Stimulated activated CD8-positive, alpha-beta memory T cell treated with anti-CD3 and anti-CD28 coated beads, Interleukin-12 subunit alpha, Interleukin-12 subunit beta, amount 100 ng/mL, for 24 hours (primary cell): ENCODE measurements around the gene MUC2.

Experiments used
- DNase-seq: peaks from one replicate; pipeline ENCODE4 v3.0.0-alpha.2; 2020; ENCODE audit errors: extremely low read depth

Gene MUC2

GRCh38 chr11:1072116-1072820 lies 2.4 kb upstream of the MUC2 start:
- DNase-seq: no peak

GRCh38 chr11:1072821-1073231 lies 1.8 kb upstream of the MUC2 start:
- DNase-seq: no peak

GRCh38 chr11:1073261-1073724 lies 1.4 kb upstream of the MUC2 start:
- no peak for DNase-seq

GRCh38 chr11:1073851-1074243 lies 827 bp upstream of the MUC2 start:
- DNase-seq: no peak

GRCh38 chr11:1075341-1075911 lies 752 bp downstream of the MUC2 start:
- DNase-seq: no peak

DNA sequence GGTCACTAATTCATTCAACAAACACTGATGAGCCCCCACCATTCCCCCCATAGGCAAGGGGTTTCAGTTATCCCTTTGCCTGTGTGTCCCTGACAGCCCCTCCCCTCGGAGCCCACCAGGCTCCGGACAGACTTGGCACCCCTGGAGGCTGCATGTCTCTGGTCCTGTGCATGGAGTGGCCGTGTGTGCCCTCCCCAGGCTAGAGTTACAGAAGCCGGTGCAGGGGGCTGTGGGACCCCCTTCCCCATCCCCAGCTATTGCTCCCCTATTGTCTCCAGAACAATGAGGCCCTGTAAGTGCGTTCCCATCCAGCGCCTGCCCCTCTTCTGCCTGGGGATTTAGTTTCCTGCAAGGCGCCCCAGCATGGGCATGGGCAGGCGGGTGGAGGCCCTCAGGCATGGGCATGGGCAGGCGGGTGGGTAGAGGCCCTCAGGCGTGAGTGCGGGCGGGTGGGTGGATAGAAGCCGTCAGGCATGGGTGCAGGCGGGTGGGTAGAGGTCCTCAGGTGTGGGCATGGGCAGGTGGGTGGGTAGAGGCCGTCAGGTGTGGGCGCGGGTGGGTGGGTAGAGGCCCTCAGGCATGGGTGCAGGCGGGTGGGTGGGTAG lies 1.5 kb downstream of the MUC2 start:
- no peak for DNase-seq

- DNase-seq: no peak
These were observed 2.4 kb downstream of the MUC2 start for GRCh38 chr11:1077033-1077416.

DNA sequence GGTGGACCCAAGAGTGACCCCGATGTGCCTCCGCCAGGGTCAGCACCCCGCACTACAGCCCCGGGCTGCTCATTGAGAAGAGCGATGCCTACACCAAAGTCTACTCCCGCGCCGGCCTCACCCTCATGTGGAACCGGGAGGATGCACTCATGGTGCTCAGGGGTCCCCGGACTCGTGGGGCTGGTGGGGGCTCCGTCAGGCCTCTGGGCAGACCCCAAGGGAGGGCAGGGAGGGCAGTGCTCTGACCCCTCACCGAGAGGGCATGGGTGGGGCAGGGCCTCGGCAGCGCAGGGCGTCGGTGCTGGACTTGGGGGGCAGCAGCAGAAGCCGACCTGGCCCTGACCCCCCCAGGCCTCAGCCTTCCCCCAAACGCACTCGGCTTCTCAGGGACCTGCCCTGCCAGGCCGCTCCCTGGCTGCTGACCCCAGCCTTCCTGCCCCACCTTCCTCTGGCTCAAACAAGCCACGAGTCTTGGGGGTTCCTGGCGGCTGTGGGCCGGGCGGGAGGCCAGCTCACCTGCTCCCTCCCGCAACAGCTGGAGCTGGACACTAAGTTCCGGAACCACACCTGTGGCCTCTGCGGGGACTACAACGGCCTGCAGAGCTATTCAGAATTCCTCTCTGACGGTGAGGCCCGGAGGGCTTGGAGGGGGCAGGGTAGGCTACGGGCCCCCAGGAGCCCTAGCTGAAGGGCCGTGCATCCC lies 2.9 kb downstream of the MUC2 start:
- DNase-seq: no peak

DNA sequence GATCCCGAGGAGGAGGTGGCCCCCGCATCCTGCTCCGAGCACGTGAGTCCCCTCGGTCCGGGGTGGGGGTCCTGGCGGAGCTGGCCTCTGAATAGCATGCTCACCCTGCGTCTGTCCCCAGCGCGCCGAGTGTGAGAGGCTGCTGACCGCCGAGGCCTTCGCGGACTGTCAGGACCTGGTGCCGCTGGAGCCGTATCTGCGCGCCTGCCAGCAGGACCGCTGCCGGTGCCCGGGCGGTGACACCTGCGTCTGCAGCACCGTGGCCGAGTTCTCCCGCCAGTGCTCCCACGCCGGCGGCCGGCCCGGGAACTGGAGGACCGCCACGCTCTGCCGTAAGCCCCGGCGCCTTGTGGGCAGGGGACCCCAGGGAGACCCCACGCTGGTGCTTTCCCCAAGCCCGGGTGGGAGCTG lies 3.5 kb downstream of the MUC2 start:
- no peak for DNase-seq

GRCh38 chr11:1081601-1082311 lies 7.1 kb downstream of the MUC2 start:
- DNase-seq: no peak

- no peak for DNase-seq
These were observed 7.7 kb downstream of the MUC2 start for GRCh38 chr11:1082346-1082727.

DNA sequence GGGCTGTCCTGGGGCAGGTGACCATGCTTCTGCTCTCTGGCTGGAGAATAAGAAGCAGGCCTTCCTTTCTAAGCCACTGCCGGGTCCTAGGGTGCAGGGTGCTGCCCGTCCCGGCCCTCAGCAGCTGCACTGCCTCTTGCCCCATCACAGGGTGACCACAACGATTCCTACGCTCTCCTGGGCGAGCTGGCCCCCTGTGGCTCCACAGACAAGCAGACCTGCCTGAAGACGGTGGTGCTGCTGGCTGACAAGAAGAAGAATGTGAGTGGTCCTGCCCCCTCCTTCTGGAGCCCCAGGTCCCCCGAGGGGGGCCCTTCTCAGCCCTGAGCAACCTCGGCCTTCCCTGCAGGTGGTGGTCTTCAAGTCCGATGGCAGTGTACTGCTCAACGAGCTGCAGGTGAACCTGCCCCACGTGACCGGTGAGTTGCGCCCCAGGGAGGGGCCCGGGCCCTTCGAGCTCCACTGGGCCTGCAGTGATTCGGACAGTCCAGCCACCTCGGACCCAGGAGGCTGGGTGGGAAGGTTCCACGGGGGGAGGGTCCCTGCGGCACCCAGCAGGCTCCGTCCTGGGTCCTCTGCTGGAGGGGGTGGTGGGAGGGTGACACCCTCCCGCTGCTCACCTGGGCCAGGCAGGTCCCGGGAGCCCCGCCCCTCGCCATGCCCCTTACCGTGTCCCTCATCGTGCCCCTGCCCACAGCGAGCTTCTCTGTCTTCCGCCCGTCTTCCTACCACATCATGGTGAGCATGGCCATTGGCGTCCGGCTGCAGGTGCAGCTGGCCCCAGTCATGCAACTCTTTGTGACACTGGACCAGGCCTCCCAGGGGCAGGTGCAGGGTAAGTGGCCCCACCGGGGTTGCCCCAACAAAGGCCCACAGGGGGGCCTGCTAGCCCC lies 8.3 kb downstream of the MUC2 start:
- no peak for DNase-seq

- DNase-seq: no peak
These were observed 9.2 kb downstream of the MUC2 start for GRCh38 chr11:1083621-1084551.

GRCh38 chr11:1084561-1085439 lies 10.1 kb downstream of the MUC2 start:
- DNase-seq: no peak

- no peak for DNase-seq
These were observed 10.9 kb downstream of the MUC2 start for GRCh38 chr11:1085440-1086170.

DNA sequence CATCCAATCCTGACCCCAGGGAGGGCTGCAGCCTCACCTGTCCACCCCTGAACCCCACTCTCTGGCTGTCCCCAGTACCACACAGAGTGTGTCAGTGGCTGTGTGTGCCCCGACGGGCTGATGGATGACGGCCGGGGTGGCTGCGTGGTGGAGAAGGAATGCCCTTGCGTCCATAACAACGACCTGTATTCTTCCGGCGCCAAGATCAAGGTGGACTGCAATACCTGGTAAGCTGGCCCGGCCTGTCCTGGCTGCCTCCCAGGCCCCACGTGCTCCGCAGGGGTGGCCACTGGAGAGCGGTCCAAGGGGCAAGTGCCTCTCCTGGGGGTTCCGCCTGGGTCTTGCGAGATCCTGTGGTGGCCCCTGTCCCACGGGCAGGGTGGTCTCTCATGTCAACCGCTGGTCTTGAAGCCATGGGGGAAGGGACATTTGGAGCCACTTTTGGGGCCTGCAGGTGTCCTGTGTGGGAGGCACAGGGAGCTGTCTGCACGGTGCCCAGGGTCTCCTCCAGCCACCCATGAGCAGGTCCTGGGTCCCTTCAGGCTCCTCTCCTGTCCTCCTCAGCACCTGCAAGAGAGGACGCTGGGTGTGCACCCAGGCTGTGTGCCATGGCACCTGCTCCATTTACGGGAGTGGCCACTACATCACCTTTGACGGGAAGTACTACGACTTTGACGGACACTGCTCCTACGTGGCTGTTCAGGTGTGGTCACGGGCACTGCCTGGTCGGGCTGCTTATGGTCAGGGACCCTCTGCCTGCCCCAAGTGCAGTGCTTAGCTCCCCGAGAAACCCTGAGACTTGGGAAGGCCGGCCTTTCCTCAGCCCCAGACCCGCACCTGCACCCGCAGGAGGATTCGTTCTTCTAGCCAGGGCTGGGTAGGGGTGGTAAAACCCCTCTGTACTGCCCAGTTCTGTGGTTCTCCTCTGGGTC lies 11.8 kb downstream of the MUC2 start:
- DNase-seq: no peak
